Measurements from ENCODE around the gene KIF21A.

Gene KIF21A

GRCh38 chr12:39368096-39368495 is 74.8 kb downstream of the KIF21A start:
- Histone ChIP-seq H3F3A (ENCODE audit: insufficient read depth, low read length) (peaks cover 17% of the 10 kb centered on the region), H4K20me1 (ENCODE audit: insufficient read depth, low read length) (no peaks in the 10 kb centered on the region)
- TF ChIP-seq CTCF (IDR thresholded peaks at IDR 0.05; ENCODE audit: low read length), result no peak
- TF ChIP-seq EZH2 (optimal IDR thresholded peaks at IDR 0.05; ENCODE audit: low read depth, low read length), result no peak
- no peak for TF ChIP-seq EZH2phosphoT487 (IDR thresholded peaks at IDR 0.05; ENCODE audit: low read length)

GRCh38 chr12:39367494-39367893 is 75.4 kb downstream of the KIF21A start:
- Histone ChIP-seq H3K4me2 (ENCODE audit: low read depth, low read length) (no peak overlapping the region), H3K79me2 (ENCODE audit: low read length) (no peaks in the 10 kb centered on the region), H3K9ac (ENCODE audit: low read length) (no peak overlapping the region), H3K36me3 (replicated peaks; ENCODE audit: insufficient read depth, low read length) (no peaks in the 10 kb centered on the region; the same call in 1 of the 2 replicates), H3K4me1 (ENCODE audit: low read length) (peaks cover 20% of the 10 kb centered on the region), H3K27ac (ENCODE audit: low read length) (no peak overlapping the region), H4K20me1 (ENCODE audit: insufficient read depth, low read length) (no peaks in the 10 kb centered on the region), H3K4me3 (ENCODE audit: low read length) (no peak overlapping the region), H3K9me2 (replicated peaks; ENCODE audit: insufficient read depth, low read length) (no peaks in the 10 kb centered on the region), H3K27me3 (replicated peaks; ENCODE audit: insufficient read depth, low read length) (no peaks in the 10 kb centered on the region), H3F3A (ENCODE audit: insufficient read depth, low read length) (peaks cover 13% of the 10 kb centered on the region; the same call in 1 of the 2 replicates), H3K9me3 (replicated peaks; ENCODE audit: insufficient read depth, low read length) (no peaks in the 10 kb centered on the region), H2AFZ (ENCODE audit: low read length) (no peak overlapping the region)
- no peak for DNase-seq
- TF ChIP-seq EZH2phosphoT487 (IDR thresholded peaks at IDR 0.05; ENCODE audit: low read length) (no peak), EZH2 (optimal IDR thresholded peaks at IDR 0.05; ENCODE audit: low read depth, low read length) (no peak), CTCF (IDR thresholded peaks at IDR 0.05; ENCODE audit: low read length) (no peak)

More at GRCh38 chr12:39368096-39368495, 74.8 kb downstream of the KIF21A start:
- H3K27me3 ChIP-seq (replicated peaks; ENCODE audit: insufficient read depth, low read length), result no peaks in the 10 kb centered on the region
- DNase-seq, result no peak
- no peak overlapping the region for H3K4me2 ChIP-seq (ENCODE audit: low read depth, low read length)
- no peak overlapping the region for H3K27ac ChIP-seq (ENCODE audit: low read length)
- H3K36me3 ChIP-seq (replicated peaks; ENCODE audit: insufficient read depth, low read length), result no peaks in the 10 kb centered on the region
- H2AFZ ChIP-seq (ENCODE audit: low read length), result no peak overlapping the region
- H3K9ac ChIP-seq (ENCODE audit: low read length), result no peak overlapping the region
- H3K9me3 ChIP-seq (replicated peaks; ENCODE audit: insufficient read depth, low read length), result no peaks in the 10 kb centered on the region
- H3K9me2 ChIP-seq (replicated peaks; ENCODE audit: insufficient read depth, low read length), result no peaks in the 10 kb centered on the region
- no peaks in the 10 kb centered on the region for H3K79me2 ChIP-seq (ENCODE audit: low read length)
- peaks cover 26% of the 10 kb centered on the region for H3K4me1 ChIP-seq (ENCODE audit: low read length)
- H3K4me3 ChIP-seq (ENCODE audit: low read length), result no peak overlapping the region

GRCh38 chr12:39365364-39366001 is 77.4 kb downstream of the KIF21A start:
- H3K9me3 ChIP-seq (replicated peaks; ENCODE audit: insufficient read depth, low read length), result no peaks in the 10 kb centered on the region
- no peak overlapping the region for H3K4me3 ChIP-seq (ENCODE audit: low read length)
- H3K9ac ChIP-seq (ENCODE audit: low read length), result no peak overlapping the region
- no peaks in the 10 kb centered on the region for H3K79me2 ChIP-seq (ENCODE audit: low read length)
- no peak overlapping the region for H3K4me2 ChIP-seq (ENCODE audit: low read depth, low read length)
- peaks cover 5% of the 10 kb centered on the region for H3K36me3 ChIP-seq (replicated peaks; ENCODE audit: insufficient read depth, low read length)
- H3K27me3 ChIP-seq (replicated peaks; ENCODE audit: insufficient read depth, low read length), result no peaks in the 10 kb centered on the region
- no peaks in the 10 kb centered on the region for H4K20me1 ChIP-seq (ENCODE audit: insufficient read depth, low read length)
- peaks cover 7% of the 10 kb centered on the region; the same call in 1 of the 2 replicates for H3F3A ChIP-seq (ENCODE audit: insufficient read depth, low read length)
- H3K4me1 ChIP-seq (ENCODE audit: low read length), result peaks cover 8% of the 10 kb centered on the region; the same call in 1 of the 2 replicates
- TF ChIP-seq EZH2 (optimal IDR thresholded peaks at IDR 0.05; ENCODE audit: low read depth, low read length) (no peak), CTCF (IDR thresholded peaks at IDR 0.05; ENCODE audit: low read length) (0 out of 2 replicates have a peak, but pooled peaks have one; percentile 6), EZH2phosphoT487 (IDR thresholded peaks at IDR 0.05; ENCODE audit: low read length) (no peak)
- no peaks in the 10 kb centered on the region for H3K9me2 ChIP-seq (replicated peaks; ENCODE audit: insufficient read depth, low read length)
- DNase-seq, result no peak
- no peak overlapping the region for H3K27ac ChIP-seq (ENCODE audit: low read length)
- no peak overlapping the region for H2AFZ ChIP-seq (ENCODE audit: low read length)

Measured in MM.1S (cell line).